Heart right ventricle (tissue), 16 donors: ENCODE data around the gene SERPINA4. TPM values are rescaled to one million over a fixed set of nuclear protein-coding genes. Genes with fewer than 3 reads are reported as not detected.

Experiments
- ATAC-seq, 8 donors: fragments of 200-7000 bp; cut with Tn5 transposase; one replicate each; pipeline ENCODE4 v1.9.1; 2020; ENCODE audit warnings: mild to moderate bottlenecking in 8 of 8, moderate library complexity in 8 of 8, moderate number of reproducible peaks in 1 of 8
- DNase-seq, 2 donors: peaks; one replicate each; pipeline ENCODE4 v3.0.0-alpha.2; 2020
- H3K27ac ChIP-seq, 10 donors: fragments of 200-600 bp; sonication (generic) in 2 of 10; one replicate each; pipeline versions ENCODE4 v1.5.0 to v1.8.0; 2020 to 2022; ENCODE audit warnings: mild to moderate bottlenecking in 3 of 10
- H3K27me3 ChIP-seq, 7 donors: fragments of 200-600 bp; one replicate each; pipeline ENCODE4 v1.8.0; 2021 to 2022; ENCODE audit warnings: mild to moderate bottlenecking in 2 of 7
- H3K36me3 ChIP-seq, 9 donors: fragments of 200-600 bp; sonication (generic) in 1 of 9; one replicate each; pipeline versions ENCODE4 v1.5.0 to v1.8.0; 2020 to 2022; ENCODE audit warnings: mild to moderate bottlenecking in 2 of 9
- H3K4me1 ChIP-seq, 9 donors: fragments of 200-600 bp; sonication (generic) in 1 of 9; one replicate each; pipeline versions ENCODE4 v1.5.0 to v1.8.0; 2020 to 2022; ENCODE audit warnings: mild to moderate bottlenecking in 4 of 9
- H3K4me3 ChIP-seq, 10 donors: fragments of 200-600 bp; sonication (generic) in 2 of 10; one replicate each; pipeline versions ENCODE4 v1.5.0 to v1.8.0; 2020 to 2022; ENCODE audit warnings: mild to moderate bottlenecking in 7 of 10, moderate library complexity in 2 of 10
- H3K9me3 ChIP-seq, 11 donors: fragments of 200-600 bp in 10 of 11; sonication (generic) in 2 of 11; one replicate each; pipeline versions ENCODE4 v1.5.0 to v1.8.0; 2013 to 2022; ENCODE audit warnings: mild to moderate bottlenecking in 2 of 11, control low read depth in 1 of 11, moderate library complexity in 1 of 11
- whole genome bisulfite sequencing, 2 donors: extraction: QIAGEN DNeasy Blood & Tissue Kit; methylation state at CpG; one replicate each; pipeline ENCODE4 v1.1.7; 2013; ENCODE audit warnings: inconsistent platforms in 1 of 2; 5-methylcytosine and 5-hydroxymethylcytosine counted together
- intact Hi-C, 10 donors: fragments of 100-400 bp; cut with DNase I; formaldehyde crosslinking; loops; one replicate each; pipeline versions ENCODE4 v1.11.1 to v1.14.2; 2022
- long read RNA-seq, 3 donors: library from polyadenylated mRNA; unstranded; transcript quantifications; one replicate each; pipeline ENCODE4 v2.0.0, GENCODE V29; 2020 to 2021
- polyA plus RNA-seq, 2 donors: library from polyadenylated mRNA; stranded (reverse); fragments of 200-250 nt; gene quantifications; one replicate each; pipeline ENCODE4 v1.2.3, GENCODE V29; 2013
- total RNA-seq, 10 donors: library from RNA; stranded (reverse); fragmentation: NEBNext Ultra II Directional in 3 of 10; extraction: Animal tissue kit (Norgen Biotek cat#: 25700) in 3 of 10; gene quantifications; one replicate each; pipeline versions ENCODE4 v1.2.1 to v1.2.4, GENCODE V29; 2021 to 2023
- TF ChIP-seq, protein P1 (sequence below), 9 donors: fragments of 200-600 bp; sonication (generic) in 2 of 9; IDR thresholded peaks; one replicate each; pipeline versions ENCODE4 v1.5.0 to v1.8.0; 2021 to 2022; ENCODE audit warnings: antibody characterized with exemption in 9 of 9, mild to moderate bottlenecking in 5 of 9, moderate library complexity in 1 of 9
- donor health status: Arrhythmogenic right ventricular cardiomyopathy.
- donor health status: ischemic (EF 13 %, LVEDD 7.1; RV severe dilation, severe dysfunction).
- donor health status: healthy with polysubstance abuse.
- donor health status: DM: no; HTN: yes; CAD: no.
- donor health status: DM: no; HTN: no; CAD: no.
- donor health status: ischemic (EF 25% LVEDD 6.9; RV normal size, moderate dysfunction).
- donor health status: ischemic (EF 25% LVEDD 5.7; RV mildly dilated, moderate dysfunction).
- donor health status: healthy.
- donor health status: DM: yes; HTN: yes; CAD: no.
- donor health status: Ischemic cardiomyopathy.
- donor health status: ischemic (EF 35%, LVEDD 5.7; RV mildly dilated, moderate dysfunction).
- donor health status: nonischemic (EF 11% LVEDD 7.7; RV severe dilation, severe dysfunction).
- donor health status: DM: yes; HTN: yes; CAD: no.
- donor health status: PGD.
- donor health status: ischemic (EF 29% LVEDD 5.4; RV normal size, mild dysfunction).
- donor health status: nonischemic (EF 23%, LVEDD 6.1; RV moderate dilation, normal function).

Gene SERPINA4
- total RNA-seq = not detected
- polyA plus RNA-seq = not detected
- long read RNA-seq, donor 1 = 0 reads
- long read RNA-seq, donor 2 = 0 reads
- long read RNA-seq, donor 3 = 0 reads

GRCh38 chr14:94560751-94561655 lies at the start of gene SERPINA4:
Gene SERPINA4 (plus strand): TSS chr14:94561442. CDS start chr14:94563483, 2,041 bp downstream.
- Histone ChIP-seq H3K36me3 (no peaks in the 10 kb centered on the region), H3K9me3 (peaks cover 0 to 8% (median 0%) of the 10 kb centered on the region in 11 donors), H3K4me3 (no peak within 1 kb of the TSS), H3K27ac (no peak within 1 kb of the TSS), H3K4me1 (no peaks in the 10 kb centered on the region), H3K27me3 (peaks cover 0 to 12% (median 0%) of the 10 kb centered on the region in 7 donors)
- WGBS, 2 donors = 79 to 81% methylated on average over 11 of the region's 11 CpGs
- TF ChIP-seq, protein P1, sequence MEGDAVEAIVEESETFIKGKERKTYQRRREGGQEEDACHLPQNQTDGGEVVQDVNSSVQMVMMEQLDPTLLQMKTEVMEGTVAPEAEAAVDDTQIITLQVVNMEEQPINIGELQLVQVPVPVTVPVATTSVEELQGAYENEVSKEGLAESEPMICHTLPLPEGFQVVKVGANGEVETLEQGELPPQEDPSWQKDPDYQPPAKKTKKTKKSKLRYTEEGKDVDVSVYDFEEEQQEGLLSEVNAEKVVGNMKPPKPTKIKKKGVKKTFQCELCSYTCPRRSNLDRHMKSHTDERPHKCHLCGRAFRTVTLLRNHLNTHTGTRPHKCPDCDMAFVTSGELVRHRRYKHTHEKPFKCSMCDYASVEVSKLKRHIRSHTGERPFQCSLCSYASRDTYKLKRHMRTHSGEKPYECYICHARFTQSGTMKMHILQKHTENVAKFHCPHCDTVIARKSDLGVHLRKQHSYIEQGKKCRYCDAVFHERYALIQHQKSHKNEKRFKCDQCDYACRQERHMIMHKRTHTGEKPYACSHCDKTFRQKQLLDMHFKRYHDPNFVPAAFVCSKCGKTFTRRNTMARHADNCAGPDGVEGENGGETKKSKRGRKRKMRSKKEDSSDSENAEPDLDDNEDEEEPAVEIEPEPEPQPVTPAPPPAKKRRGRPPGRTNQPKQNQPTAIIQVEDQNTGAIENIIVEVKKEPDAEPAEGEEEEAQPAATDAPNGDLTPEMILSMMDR (IDR thresholded peaks at IDR 0.05) = no peak
- intact Hi-C loops = no loop called here
- DNase-seq = no peak
- ATAC-seq = no peak

DNA sequence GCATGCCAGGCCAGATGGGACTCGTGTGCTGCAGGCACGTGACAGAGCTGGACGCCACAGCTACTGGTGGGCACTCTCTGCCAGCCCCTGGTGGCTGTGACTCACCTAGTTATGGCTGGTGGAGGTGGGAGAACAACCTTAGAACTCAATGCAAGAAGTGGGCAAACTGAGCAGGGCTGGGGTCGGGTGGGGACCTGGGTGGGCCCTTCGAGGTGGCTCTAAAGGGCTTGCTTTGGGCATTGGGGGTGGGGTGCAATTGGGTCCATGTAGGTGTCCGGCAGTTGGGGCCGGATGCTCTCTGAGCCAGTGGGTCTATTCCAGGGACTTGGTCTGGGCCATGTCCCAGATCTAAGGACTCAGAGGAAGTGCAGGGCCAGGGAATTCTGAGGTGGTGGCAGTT lies 46.9 kb upstream of the SERPINA4 start:
- no peak overlapping the region for H3K27ac ChIP-seq
- WGBS, 2 donors = 61 to 68% methylated on average over 7 of the region's 7 CpGs
- ATAC-seq (no peak), DNase-seq (no peak)
- H3K9me3 ChIP-seq = no peaks in the 10 kb centered on the region
- H3K4me3 ChIP-seq = no peak overlapping the region
- H3K36me3 ChIP-seq = no peaks in the 10 kb centered on the region
- intact Hi-C loops = no loop called here
- H3K27me3 ChIP-seq = peaks cover 0 to 37% (median 11%) of the 10 kb centered on the region in 7 donors
- H3K4me1 ChIP-seq = no peaks in the 10 kb centered on the region
- TF ChIP-seq, protein P1 (IDR thresholded peaks at IDR 0.05) = no peak

- peaks cover 0 to 36% (median 11%) of the 10 kb centered on the region in 7 donors for H3K27me3 ChIP-seq
- DNase-seq (no peak), ATAC-seq (no peak)
- no peaks in the 10 kb centered on the region for H3K4me1 ChIP-seq
- TF ChIP-seq, protein P1 (IDR thresholded peaks at IDR 0.05) = no peak
- intact Hi-C loops = no loop called here
- no peaks in the 10 kb centered on the region for H3K9me3 ChIP-seq
- no peaks in the 10 kb centered on the region for H3K36me3 ChIP-seq
- 74 to 77% methylated on average over 9 of the region's 9 CpGs for WGBS, 2 donors
- no peak overlapping the region for H3K27ac ChIP-seq
- H3K4me3 ChIP-seq = no peak overlapping the region
Observed at GRCh38 chr14:94515426-94515825, 45.8 kb upstream of the SERPINA4 start.

DNA sequence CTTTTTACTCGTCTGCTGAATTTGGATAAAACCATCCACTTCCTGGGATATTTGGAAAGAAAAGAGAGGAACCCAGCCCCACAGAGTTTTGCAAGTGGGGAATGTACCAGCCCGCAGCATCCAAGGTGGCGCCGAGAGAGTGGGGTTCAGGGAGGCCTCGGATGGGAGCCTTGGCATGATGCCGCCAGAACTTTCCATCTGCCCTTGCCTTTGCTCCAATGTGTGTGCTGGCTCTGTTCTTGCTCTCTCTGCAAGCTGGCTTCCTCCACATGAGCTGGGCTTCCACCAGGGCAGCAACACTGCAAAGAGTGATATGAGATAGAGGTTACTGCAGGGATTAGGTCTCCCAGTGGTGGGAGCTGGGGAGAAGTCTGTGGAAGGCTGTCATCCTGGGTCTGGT lies 45.4 kb upstream of the SERPINA4 start:
- TF ChIP-seq, protein P1 (IDR thresholded peaks at IDR 0.05) = no peak
- intact Hi-C loops = no loop called here
- WGBS, 2 donors = 83 to 87% methylated on average over 6 of the region's 6 CpGs
- ATAC-seq (no peak), DNase-seq (no peak)
- Histone ChIP-seq H3K9me3 (no peaks in the 10 kb centered on the region), H3K27ac (no peak overlapping the region), H3K4me3 (no peak overlapping the region), H3K36me3 (no peaks in the 10 kb centered on the region), H3K4me1 (no peaks in the 10 kb centered on the region), H3K27me3 (peaks cover 0 to 31% (median 11%) of the 10 kb centered on the region in 7 donors)
